ENCODE measurements around the gene EPHA8. TPM values are rescaled to one million over a fixed set of nuclear protein-coding genes. Genes with fewer than 3 reads are reported as not detected.

EPHA8 gene
- total and polyA plus RNA-seq, 2 donors (not counting 1 experiment from before 2014, with no cell fraction given), result not detected

- peaks cover 13% of the 10 kb centered on the region for H3K27me3 Mint-ChIP-seq
- H3K9me3 Mint-ChIP-seq (ENCODE audit: insufficient read depth), result no peaks in the 10 kb centered on the region
- Histone ChIP-seq H3K27me3 (replicated peaks in 1 of 4; ENCODE audit: control extremely low read depth in 1 of 4, control insufficient read depth in 3 of 4, insufficient read depth in 4 of 4, low read length in 3 of 4) (peaks cover 0 to 8% (median 0%) of the 10 kb centered on the region in 4 experiments), H3K4me2 (replicated peaks; ENCODE audit: low read depth, low read length, poor library complexity, severe bottlenecking) (no peak overlapping the region), H3K4me3 (ENCODE audit: control extremely low read depth in 1 of 5, extremely low read depth in 1 of 5, insufficient read depth in 1 of 5, low read depth in 2 of 5, low read length in 4 of 5) (no peak overlapping the region), H3K36me3 (replicated peaks in 1 of 2; ENCODE audit: control extremely low read depth in 1 of 2, control insufficient read depth in 1 of 2, extremely low read depth in 1 of 2, insufficient read depth in 2 of 2, low read length in 1 of 2) (no peaks in the 10 kb centered on the region), H3K9ac (ENCODE audit: low read length) (no peak overlapping the region), H4K20me1 (ENCODE audit: control insufficient read depth, insufficient read depth, low read length, poor library complexity, severe bottlenecking) (no peaks in the 10 kb centered on the region), H3K4me1 (ENCODE audit: control insufficient read depth in 2 of 2, insufficient read depth in 2 of 2, low read length in 2 of 2) (no peaks in the 10 kb centered on the region), H3K9me3 (ENCODE audit: control extremely low read depth in 1 of 3, control insufficient read depth in 2 of 3, insufficient read depth in 1 of 3, low read length in 2 of 3) (no peaks in the 10 kb centered on the region), H3K27ac (ENCODE audit: low read length in 2 of 2) (no peak overlapping the region), H2AFZ (ENCODE audit: insufficient read depth, low read depth, low read length, poor library complexity, severe bottlenecking) (no peak overlapping the region), H3K79me2 (ENCODE audit: control insufficient read depth, insufficient read depth, low read length) (no peaks in the 10 kb centered on the region)
- 78% methylated on average over 4 of the region's 7 CpGs for WGBS (ENCODE audit: insufficient coverage)
- ChIA-PET CTCF (no interaction called here), POLR2A (no interaction called here)
- no peak overlapping the region for H3K4me3 Mint-ChIP-seq
- DNase-seq (no peak), ATAC-seq (ENCODE audit: low read depth) (no peak)
- intact Hi-C loops (cut with micrococcal nuclease), result no loop called here
- H3K4me1 Mint-ChIP-seq, result no peaks in the 10 kb centered on the region
- TF ChIP-seq EZH2 (IDR thresholded peaks at IDR 0.05; ENCODE audit: borderline replicate concordance, insufficient read depth, low read depth, low read length, poor library complexity, severe bottlenecking), result no peak
- no peak for TF ChIP-seq CTCF (IDR thresholded peaks at IDR 0.05)
- H3K27ac Mint-ChIP-seq, result no peak overlapping the region
Measured at GRCh38 chr1:22595108-22595507, 31.8 kb downstream of the EPHA8 start.

- DNase-seq (no peak), ATAC-seq (ENCODE audit: low read depth) (no peak)
- Histone ChIP-seq H3K27ac (ENCODE audit: low read length in 2 of 2) (no peak overlapping the region), H3K36me3 (replicated peaks in 1 of 2; ENCODE audit: control extremely low read depth in 1 of 2, control insufficient read depth in 1 of 2, extremely low read depth in 1 of 2, insufficient read depth in 2 of 2, low read length in 1 of 2) (no peaks in the 10 kb centered on the region), H3K9ac (ENCODE audit: low read length) (no peak overlapping the region), H3K27me3 (replicated peaks in 1 of 4; ENCODE audit: control extremely low read depth in 1 of 4, control insufficient read depth in 3 of 4, insufficient read depth in 4 of 4, low read length in 3 of 4) (peaks cover 0 to 4% (median 0%) of the 10 kb centered on the region in 4 experiments), H3K4me3 (ENCODE audit: control extremely low read depth in 1 of 5, extremely low read depth in 1 of 5, insufficient read depth in 1 of 5, low read depth in 2 of 5, low read length in 4 of 5) (no peak overlapping the region), H3K79me2 (ENCODE audit: control insufficient read depth, insufficient read depth, low read length) (no peaks in the 10 kb centered on the region), H3K4me2 (replicated peaks; ENCODE audit: low read depth, low read length, poor library complexity, severe bottlenecking) (no peak overlapping the region), H2AFZ (ENCODE audit: insufficient read depth, low read depth, low read length, poor library complexity, severe bottlenecking) (no peak overlapping the region), H3K4me1 (ENCODE audit: control insufficient read depth in 2 of 2, insufficient read depth in 2 of 2, low read length in 2 of 2) (no peaks in the 10 kb centered on the region), H3K9me3 (ENCODE audit: control extremely low read depth in 1 of 3, control insufficient read depth in 2 of 3, insufficient read depth in 1 of 3, low read length in 2 of 3) (no peaks in the 10 kb centered on the region), H4K20me1 (ENCODE audit: control insufficient read depth, insufficient read depth, low read length, poor library complexity, severe bottlenecking) (no peaks in the 10 kb centered on the region)
- intact Hi-C loops (cut with micrococcal nuclease), result no loop called here
- no peak overlapping the region for H3K27ac Mint-ChIP-seq
- H3K4me3 Mint-ChIP-seq, result no peak overlapping the region
- H3K9me3 Mint-ChIP-seq (ENCODE audit: insufficient read depth), result no peaks in the 10 kb centered on the region
- peaks cover 3% of the 10 kb centered on the region for H3K27me3 Mint-ChIP-seq
- TF ChIP-seq EZH2 (IDR thresholded peaks at IDR 0.05; ENCODE audit: borderline replicate concordance, insufficient read depth, low read depth, low read length, poor library complexity, severe bottlenecking) (no peak), CTCF (IDR thresholded peaks at IDR 0.05) (no peak)
- POLR2A ChIA-PET, result no interaction called here
- WGBS (ENCODE audit: insufficient coverage), result 86% methylated on average over 30 of the region's 30 CpGs
- no peaks in the 10 kb centered on the region for H3K4me1 Mint-ChIP-seq
- CTCF ChIA-PET, result no interaction called here
Measured at GRCh38 chr1:22597301-22597965, 34.1 kb downstream of the EPHA8 start.
